HepG2 (cell line): ENCODE measurements around the gene ZNF771. TPM values are rescaled to one million over a fixed set of nuclear protein-coding genes. Genes with fewer than 3 reads are reported as not detected.

Source experiments
- DZIP1 ChIP-seq: sonication (generic); formaldehyde crosslinking; IDR thresholded peaks from 2 replicates; pipeline ENCODE4 v1.5.0; 2020; ENCODE audit warnings: mild to moderate bottlenecking, missing genetic modification reagents
- FOXP1 ChIP-seq, 2 experiments: fragments of 450-650 bp in 1 of 2; IDR thresholded peaks; 2 replicates each; pipeline ENCODE4 v1.6.1; 2017 to 2018; ENCODE audit warnings: antibody characterized with exemption in 1 of 2
- HMG20B ChIP-seq: conservative IDR thresholded peaks from 2 replicates; pipeline ENCODE4 v1.6.1; 2016; ENCODE audit warnings: missing genetic modification reagents, missing compliant biosample characterization
- KLF16 ChIP-seq, 2 experiments: sonication (generic) in 1 of 2; formaldehyde crosslinking in 1 of 2; IDR thresholded peaks; 2 replicates each; pipeline versions ENCODE4 v1.6.1 to v1.8.0; 2016 to 2023; ENCODE audit warnings: missing genetic modification reagents in 2 of 2, missing compliant biosample characterization in 1 of 2
- NFIB ChIP-seq: sonication (generic); formaldehyde crosslinking; IDR thresholded peaks from 2 replicates; pipeline ENCODE4 v1.9.0; 2021; ENCODE audit warnings: missing genetic modification reagents, mild to moderate bottlenecking, borderline replicate concordance
- PAWR ChIP-seq: sonication (generic); formaldehyde crosslinking; IDR thresholded peaks from 2 replicates; pipeline ENCODE4 v1.4.0; 2020; ENCODE audit warnings: missing genetic modification reagents, mild to moderate bottlenecking, borderline replicate concordance
- PRMT3 ChIP-seq: sonication (generic); formaldehyde crosslinking; IDR thresholded peaks from 2 replicates; pipeline ENCODE4 v1.8.1; 2022; ENCODE audit warnings: low read depth, mild to moderate bottlenecking, moderate library complexity, missing genetic modification reagents, borderline replicate concordance
- RBM39 ChIP-seq: fragments of 200-400 bp; formaldehyde crosslinking; IDR thresholded peaks from one replicate; pipeline ENCODE4 v1.6.1; 2018; ENCODE audit warnings: antibody characterized with exemption, mild to moderate bottlenecking, low read depth, low read length; ENCODE audit not compliant: poor library complexity, severe bottlenecking
- SOX13 ChIP-seq, 3 experiments: fragments of 450-650 bp in 1 of 3; sonication (generic) in 1 of 3; formaldehyde crosslinking in 1 of 3; IDR thresholded peaks in 2 of 3; conservative IDR thresholded peaks in 1 of 3; 2 replicates each; pipeline versions ENCODE4 v1.5.0 to v1.6.1; 2016 to 2020; ENCODE audit warnings: antibody characterized with exemption in 1 of 3, mild to moderate bottlenecking in 1 of 3, missing compliant biosample characterization in 1 of 3, missing genetic modification reagents in 1 of 3, moderate library complexity in 1 of 3
- SP4 ChIP-seq: sonication (generic); formaldehyde crosslinking; IDR thresholded peaks from 2 replicates; pipeline ENCODE4 v1.8.1; 2023; ENCODE audit warnings: mild to moderate bottlenecking, missing genetic modification reagents
- SRSF1 ChIP-seq: fragments of 200-400 bp; formaldehyde crosslinking; optimal IDR thresholded peaks from 2 replicates; pipeline ENCODE3; 2017; ENCODE audit warnings: mild to moderate bottlenecking, low read depth, low read length, moderate library complexity
- ZBTB38 ChIP-seq: sonication (generic); formaldehyde crosslinking; IDR thresholded peaks from 2 replicates; pipeline ENCODE4 v1.5.1; 2020; ENCODE audit warnings: mild to moderate bottlenecking, missing genetic modification reagents
- ZNF331 ChIP-seq: sonication (generic); formaldehyde crosslinking; IDR thresholded peaks from 2 replicates; pipeline ENCODE4 v1.4.0; 2020; ENCODE audit warnings: missing genetic modification reagents
- ZSCAN29 ChIP-seq: sonication (generic); formaldehyde crosslinking; conservative IDR thresholded peaks from 2 replicates; pipeline ENCODE4 v1.4.0; 2020; ENCODE audit warnings: mild to moderate bottlenecking, missing genetic modification reagents
- polyA plus RNA-seq, 8 experiments: library from polyadenylated mRNA; depleted of rRNA in 3 of 8; stranded (reverse) in 7 of 8; unstranded in 1 of 8; fragments of >200 nt; fragmentation: Illumina TruSeq in 4 of 8; extraction: Trizol in 4 of 8; gene quantifications; 2 replicates each; pipeline versions ENCODE4 v1.2.1 to v1.2.3, GENCODE V29; 2011 to 2016; ENCODE audit warnings: low read depth in 4 of 8, missing spikeins in 1 of 8, mixed read lengths in 1 of 8; ENCODE audit not compliant: insufficient read depth in 1 of 8
- total RNA-seq, 5 experiments: library from RNA; depleted of rRNA; stranded (reverse); fragments of >200 nt; fragmentation: Illumina TruSeq; extraction: Trizol; gene quantifications; 2 replicates each; pipeline ENCODE4 v1.2.3, GENCODE V29; 2016; ENCODE audit warnings: low read depth in 1 of 5
- TF ChIP-seq, protein P1 (sequence below): sonication (generic); formaldehyde crosslinking; IDR thresholded peaks from 2 replicates; pipeline ENCODE4 v1.8.0; 2022; ENCODE audit warnings: low read depth, missing genetic modification reagents
- TF ChIP-seq, protein P2 (sequence below): sonication (generic); formaldehyde crosslinking; IDR thresholded peaks from 2 replicates; pipeline ENCODE4 v1.4.0; 2020; ENCODE audit warnings: missing genetic modification reagents, borderline replicate concordance
- TF ChIP-seq, protein P3 (sequence below): sonication (generic); formaldehyde crosslinking; IDR thresholded peaks from 2 replicates; pipeline ENCODE4 v1.4.0; 2020; ENCODE audit warnings: missing genetic modification reagents, borderline replicate concordance

Gene ZNF771
- total and polyA plus RNA-seq, 2 of the 13 experiments (the other 11 are each of a cell fraction or from before 2014, with no cell fraction given): 5.0 to 11.8 TPM

- TF ChIP-seq, protein P1, sequence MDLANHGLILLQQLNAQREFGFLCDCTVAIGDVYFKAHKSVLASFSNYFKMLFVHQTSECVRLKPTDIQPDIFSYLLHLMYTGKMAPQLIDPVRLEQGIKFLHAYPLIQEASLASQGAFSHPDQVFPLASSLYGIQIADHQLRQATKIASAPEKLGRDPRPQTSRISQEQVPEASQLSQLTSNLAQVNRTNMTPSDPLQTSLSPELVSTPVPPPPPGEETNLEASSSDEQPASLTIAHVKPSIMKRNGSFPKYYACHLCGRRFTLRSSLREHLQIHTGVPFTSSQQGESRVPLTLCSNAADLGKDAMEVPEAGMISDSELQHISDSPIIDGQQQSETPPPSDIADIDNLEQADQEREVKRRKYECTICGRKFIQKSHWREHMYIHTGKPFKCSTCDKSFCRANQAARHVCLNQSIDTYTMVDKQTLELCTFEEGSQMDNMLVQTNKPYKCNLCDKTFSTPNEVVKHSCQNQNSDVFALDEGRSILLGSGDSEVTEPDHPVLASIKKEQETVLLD (CRISPR knock-in tag): no peak
- no peak for TF ChIP-seq FOXP1 (IDR thresholded peaks at IDR 0.05)
- TF ChIP-seq FOXP1 (CRISPR knock-in tag; IDR thresholded peaks at IDR 0.05): no peak
- TF ChIP-seq NFIB (CRISPR knock-in tag): no peak
- no peak; a peak in 1 of 4 replicates for TF ChIP-seq KLF16 (CRISPR knock-in tag; IDR thresholded peaks at IDR 0.05)
- TF ChIP-seq PAWR (CRISPR knock-in tag): 0 out of 2 replicates have a peak, but pooled peaks have one; percentile 3
- no peak for TF ChIP-seq SOX13 (IDR thresholded peaks at IDR 0.05)
- no peak for TF ChIP-seq SOX13 (CRISPR knock-in tag; conservative IDR thresholded peaks at IDR 0.05 in 1 of 2, IDR thresholded peaks at IDR 0.05 in 1 of 2)
- no peak for TF ChIP-seq HMG20B (CRISPR knock-in tag)
- TF ChIP-seq SRSF1: peak; percentile 73
- TF ChIP-seq DZIP1 (CRISPR knock-in tag): peak; percentile 19; the same call in 1 of the 2 replicates
- TF ChIP-seq ZSCAN29 (CRISPR knock-in tag): no peak
- no peak for TF ChIP-seq PRMT3
- TF ChIP-seq, protein P2, sequence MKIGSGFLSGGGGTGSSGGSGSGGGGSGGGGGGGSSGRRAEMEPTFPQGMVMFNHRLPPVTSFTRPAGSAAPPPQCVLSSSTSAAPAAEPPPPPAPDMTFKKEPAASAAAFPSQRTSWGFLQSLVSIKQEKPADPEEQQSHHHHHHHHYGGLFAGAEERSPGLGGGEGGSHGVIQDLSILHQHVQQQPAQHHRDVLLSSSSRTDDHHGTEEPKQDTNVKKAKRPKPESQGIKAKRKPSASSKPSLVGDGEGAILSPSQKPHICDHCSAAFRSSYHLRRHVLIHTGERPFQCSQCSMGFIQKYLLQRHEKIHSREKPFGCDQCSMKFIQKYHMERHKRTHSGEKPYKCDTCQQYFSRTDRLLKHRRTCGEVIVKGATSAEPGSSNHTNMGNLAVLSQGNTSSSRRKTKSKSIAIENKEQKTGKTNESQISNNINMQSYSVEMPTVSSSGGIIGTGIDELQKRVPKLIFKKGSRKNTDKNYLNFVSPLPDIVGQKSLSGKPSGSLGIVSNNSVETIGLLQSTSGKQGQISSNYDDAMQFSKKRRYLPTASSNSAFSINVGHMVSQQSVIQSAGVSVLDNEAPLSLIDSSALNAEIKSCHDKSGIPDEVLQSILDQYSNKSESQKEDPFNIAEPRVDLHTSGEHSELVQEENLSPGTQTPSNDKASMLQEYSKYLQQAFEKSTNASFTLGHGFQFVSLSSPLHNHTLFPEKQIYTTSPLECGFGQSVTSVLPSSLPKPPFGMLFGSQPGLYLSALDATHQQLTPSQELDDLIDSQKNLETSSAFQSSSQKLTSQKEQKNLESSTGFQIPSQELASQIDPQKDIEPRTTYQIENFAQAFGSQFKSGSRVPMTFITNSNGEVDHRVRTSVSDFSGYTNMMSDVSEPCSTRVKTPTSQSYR (CRISPR knock-in tag): no peak
- no peak for TF ChIP-seq ZNF331 (CRISPR knock-in tag)
- TF ChIP-seq ZBTB38 (CRISPR knock-in tag): peak; percentile 57; the same call in 1 of the 2 replicates
- TF ChIP-seq RBM39: no peak
- TF ChIP-seq, protein P3, sequence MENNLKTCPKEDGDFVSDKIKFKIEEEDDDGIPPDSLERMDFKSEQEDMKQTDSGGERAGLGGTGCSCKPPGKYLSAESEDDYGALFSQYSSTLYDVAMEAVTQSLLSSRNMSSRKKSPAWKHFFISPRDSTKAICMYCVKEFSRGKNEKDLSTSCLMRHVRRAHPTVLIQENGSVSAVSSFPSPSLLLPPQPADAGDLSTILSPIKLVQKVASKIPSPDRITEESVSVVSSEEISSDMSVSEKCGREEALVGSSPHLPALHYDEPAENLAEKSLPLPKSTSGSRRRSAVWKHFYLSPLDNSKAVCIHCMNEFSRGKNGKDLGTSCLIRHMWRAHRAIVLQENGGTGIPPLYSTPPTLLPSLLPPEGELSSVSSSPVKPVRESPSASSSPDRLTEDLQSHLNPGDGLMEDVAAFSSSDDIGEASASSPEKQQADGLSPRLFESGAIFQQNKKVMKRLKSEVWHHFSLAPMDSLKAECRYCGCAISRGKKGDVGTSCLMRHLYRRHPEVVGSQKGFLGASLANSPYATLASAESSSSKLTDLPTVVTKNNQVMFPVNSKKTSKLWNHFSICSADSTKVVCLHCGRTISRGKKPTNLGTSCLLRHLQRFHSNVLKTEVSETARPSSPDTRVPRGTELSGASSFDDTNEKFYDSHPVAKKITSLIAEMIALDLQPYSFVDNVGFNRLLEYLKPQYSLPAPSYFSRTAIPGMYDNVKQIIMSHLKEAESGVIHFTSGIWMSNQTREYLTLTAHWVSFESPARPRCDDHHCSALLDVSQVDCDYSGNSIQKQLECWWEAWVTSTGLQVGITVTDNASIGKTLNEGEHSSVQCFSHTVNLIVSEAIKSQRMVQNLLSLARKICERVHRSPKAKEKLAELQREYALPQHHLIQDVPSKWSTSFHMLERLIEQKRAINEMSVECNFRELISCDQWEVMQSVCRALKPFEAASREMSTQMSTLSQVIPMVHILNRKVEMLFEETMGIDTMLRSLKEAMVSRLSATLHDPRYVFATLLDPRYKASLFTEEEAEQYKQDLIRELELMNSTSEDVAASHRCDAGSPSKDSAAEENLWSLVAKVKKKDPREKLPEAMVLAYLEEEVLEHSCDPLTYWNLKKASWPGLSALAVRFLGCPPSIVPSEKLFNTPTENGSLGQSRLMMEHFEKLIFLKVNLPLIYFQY (CRISPR knock-in tag): no peak
- TF ChIP-seq SP4 (CRISPR knock-in tag): peak; percentile 36; the same call in 1 of the 2 replicates
These were observed 28.1 kb upstream of the ZNF771 start (continued) for GRCh38 chr16:30379158-30379783.
